ENCODE data around the gene NR2C1. TPM values are rescaled to one million over a fixed set of nuclear protein-coding genes. Genes with fewer than 3 reads are reported as not detected.
A peak's percentile ranks its signal among the peaks of the same experiment; 100 is the strongest.

Gene NR2C1
- total RNA-seq, 6 experiments from 2014 or later = 19.0 to 40.2 (median 21.1) TPM

DNA sequence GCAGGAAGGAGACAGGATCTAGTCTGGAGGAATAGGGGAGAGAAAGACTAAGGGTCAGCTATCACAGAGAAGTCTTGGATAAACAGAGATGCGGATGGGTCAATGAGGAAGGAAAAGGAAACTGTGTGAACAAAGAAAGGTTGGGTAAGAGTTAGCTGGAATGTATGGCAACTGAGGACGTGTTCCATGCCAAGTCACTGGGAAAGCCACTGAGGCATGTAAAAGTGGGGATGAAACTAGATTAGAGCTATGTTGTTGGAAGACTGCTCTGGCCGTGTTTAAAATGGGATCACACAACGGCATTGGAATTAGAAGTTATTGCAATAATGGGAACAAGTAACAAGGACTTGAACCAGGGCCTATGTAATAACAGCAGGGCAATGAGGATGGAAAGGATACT, 3.9 kb upstream of the NR2C1 start:
- TF ChIP-seq, protein P1, sequence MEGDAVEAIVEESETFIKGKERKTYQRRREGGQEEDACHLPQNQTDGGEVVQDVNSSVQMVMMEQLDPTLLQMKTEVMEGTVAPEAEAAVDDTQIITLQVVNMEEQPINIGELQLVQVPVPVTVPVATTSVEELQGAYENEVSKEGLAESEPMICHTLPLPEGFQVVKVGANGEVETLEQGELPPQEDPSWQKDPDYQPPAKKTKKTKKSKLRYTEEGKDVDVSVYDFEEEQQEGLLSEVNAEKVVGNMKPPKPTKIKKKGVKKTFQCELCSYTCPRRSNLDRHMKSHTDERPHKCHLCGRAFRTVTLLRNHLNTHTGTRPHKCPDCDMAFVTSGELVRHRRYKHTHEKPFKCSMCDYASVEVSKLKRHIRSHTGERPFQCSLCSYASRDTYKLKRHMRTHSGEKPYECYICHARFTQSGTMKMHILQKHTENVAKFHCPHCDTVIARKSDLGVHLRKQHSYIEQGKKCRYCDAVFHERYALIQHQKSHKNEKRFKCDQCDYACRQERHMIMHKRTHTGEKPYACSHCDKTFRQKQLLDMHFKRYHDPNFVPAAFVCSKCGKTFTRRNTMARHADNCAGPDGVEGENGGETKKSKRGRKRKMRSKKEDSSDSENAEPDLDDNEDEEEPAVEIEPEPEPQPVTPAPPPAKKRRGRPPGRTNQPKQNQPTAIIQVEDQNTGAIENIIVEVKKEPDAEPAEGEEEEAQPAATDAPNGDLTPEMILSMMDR (IDR thresholded peaks at IDR 0.05) = no peak
- TF ChIP-seq POLR2A (IDR thresholded peaks at IDR 0.05) = no peak
- WGBS (ENCODE audit: insufficient coverage, low coverage, low lambda C conversion rate, missing lambda C conversion rate) = 76% methylated on average over 4 of the region's 4 CpGs
- Histone ChIP-seq H3K4me3 (no peak overlapping the region), H3K9me3 (no peaks in the 10 kb centered on the region), H3K36me3 (no peaks in the 10 kb centered on the region), H3K27ac (no peak overlapping the region), H3K4me1 (no peaks in the 10 kb centered on the region), H3K27me3 (no peaks in the 10 kb centered on the region)
- DNase-seq (no peak), ATAC-seq (no peak)
- intact Hi-C loops (cut with DNase I) = no loop called here

- WGBS (ENCODE audit: insufficient coverage, low coverage, low lambda C conversion rate, missing lambda C conversion rate) = 48% methylated on average over 5 of the region's 5 CpGs
- H3K9me3 ChIP-seq = no peaks in the 10 kb centered on the region
- TF ChIP-seq POLR2A (IDR thresholded peaks at IDR 0.05) = no peak
- TF ChIP-seq, protein P1 (IDR thresholded peaks at IDR 0.05) = no peak
- no peak for ATAC-seq
- no peak overlapping the region for H3K4me3 ChIP-seq
- H3K4me1 ChIP-seq = no peaks in the 10 kb centered on the region
- no peak overlapping the region for H3K27ac ChIP-seq
- H3K36me3 ChIP-seq = no peaks in the 10 kb centered on the region
- H3K27me3 ChIP-seq = no peaks in the 10 kb centered on the region
- DNase-seq = no peak
- intact Hi-C loops (cut with DNase I) = no loop called here
Observed at GRCh38 chr12:95074766-95075165, 1.3 kb upstream of the NR2C1 start.

- DNase-seq (no peak), ATAC-seq (no peak)
- TF ChIP-seq, protein P1 (IDR thresholded peaks at IDR 0.05) = peak in 3 of 4 donors; percentile 88 to 92 (median 91)
- no peak for TF ChIP-seq POLR2A (IDR thresholded peaks at IDR 0.05)
- H3K27ac ChIP-seq = peak overlapping the region in 1 of 3 donors; percentile 93
- no peaks in the 10 kb centered on the region for H3K9me3 ChIP-seq
- peak overlapping the region in 2 of 3 donors; percentile 95 to 99 for H3K4me3 ChIP-seq
- no peaks in the 10 kb centered on the region for H3K4me1 ChIP-seq
- intact Hi-C loops (cut with DNase I) = no loop called here
- WGBS (ENCODE audit: insufficient coverage, low coverage, low lambda C conversion rate, missing lambda C conversion rate) = 38% methylated on average over 13 of the region's 23 CpGs
- no peaks in the 10 kb centered on the region for H3K36me3 ChIP-seq
- H3K27me3 ChIP-seq = no peaks in the 10 kb centered on the region
Observed at GRCh38 chr12:95073698-95074520, 491 bp upstream of the NR2C1 start.

DNA sequence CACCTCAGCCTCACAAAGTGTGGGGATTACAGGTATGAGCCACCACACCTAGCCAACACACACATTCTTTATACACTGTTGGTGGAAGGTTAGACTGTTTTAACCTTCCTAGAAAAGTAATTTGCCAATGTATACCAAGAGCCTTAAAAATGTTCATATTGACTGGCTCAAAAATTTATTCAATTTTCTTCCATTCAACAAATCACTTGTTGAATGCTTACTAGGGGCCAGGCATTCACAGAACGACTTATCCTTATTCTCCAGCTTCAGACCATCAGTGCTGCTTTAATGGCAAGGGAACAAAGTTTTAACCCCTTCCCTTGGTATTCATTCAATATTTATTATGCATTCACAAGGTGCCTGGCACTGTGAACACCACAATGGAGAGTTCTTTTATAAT, 3.0 kb downstream of the NR2C1 start:
- 100% methylated on average over 1 of the region's 1 CpG for WGBS (ENCODE audit: insufficient coverage, low coverage, low lambda C conversion rate, missing lambda C conversion rate)

More for the DNA sequence above, 3.0 kb downstream of the NR2C1 start:
- Histone ChIP-seq H3K4me1 (no peaks in the 10 kb centered on the region), H3K27ac (no peak overlapping the region), H3K4me3 (no peak overlapping the region), H3K27me3 (no peaks in the 10 kb centered on the region), H3K9me3 (no peaks in the 10 kb centered on the region), H3K36me3 (peaks cover 0 to 16% (median 5%) of the 10 kb centered on the region in 4 donors)
- intact Hi-C loops (cut with DNase I) = no loop called here
- TF ChIP-seq, protein P1 (IDR thresholded peaks at IDR 0.05) = no peak
- no peak for TF ChIP-seq POLR2A (IDR thresholded peaks at IDR 0.05)
- no peak for DNase-seq
- ATAC-seq = no peak
